Coronary artery (tissue), 2 donors: ENCODE data around the gene ZNF582.
"Not testable (repeated sequence)": the region's sequence is repeated elsewhere in the genome, so short reads cannot be mapped to it uniquely, and the experiment has no call there.

Experiments
- DNase-seq: peaks from one replicate; pipeline ENCODE4 v3.0.0-alpha.2; 2017; ENCODE audit warnings: low spot score
- H3K27ac ChIP-seq, 2 donors: fragments of 200-600 bp; sonication (generic); one replicate each; pipeline ENCODE4 v1.5.1; 2016 to 2019
- H3K4me3 ChIP-seq: fragments of 200-600 bp; sonication (generic); 2 replicates; pipeline ENCODE4 v1.5.1; 2016; ENCODE audit warnings: mild to moderate bottlenecking, moderate library complexity
- TF ChIP-seq, protein P1 (sequence below): fragments of 200-600 bp; sonication (generic); IDR thresholded peaks from one replicate; pipeline ENCODE4 v1.5.1; 2019; ENCODE audit warnings: antibody characterized with exemption

The ZNF582 gene

DNA sequence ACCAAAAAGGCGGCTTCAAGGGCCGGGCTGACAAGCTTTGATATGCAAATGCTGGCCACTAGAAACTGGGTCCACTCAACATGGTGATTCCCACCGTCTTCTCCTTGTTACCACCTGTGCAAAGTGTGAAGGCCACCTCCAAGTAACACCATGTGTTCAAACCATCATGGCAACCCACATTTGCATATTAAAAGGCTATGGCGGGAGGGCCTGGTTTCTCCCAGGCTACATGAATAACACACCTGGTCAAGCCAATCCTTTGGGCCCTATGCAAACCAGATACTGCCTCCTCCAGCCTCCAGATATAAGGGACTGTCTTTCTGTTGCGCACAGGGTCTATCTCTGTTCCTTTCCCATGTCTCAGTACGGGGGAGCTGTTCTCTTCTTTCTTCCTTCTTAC is 42.1 kb downstream of the ZNF582 start:
- no peak for DNase-seq
- Histone ChIP-seq H3K4me3 (no peak overlapping the region), H3K27ac (no peak overlapping the region)
- TF ChIP-seq, protein P1, sequence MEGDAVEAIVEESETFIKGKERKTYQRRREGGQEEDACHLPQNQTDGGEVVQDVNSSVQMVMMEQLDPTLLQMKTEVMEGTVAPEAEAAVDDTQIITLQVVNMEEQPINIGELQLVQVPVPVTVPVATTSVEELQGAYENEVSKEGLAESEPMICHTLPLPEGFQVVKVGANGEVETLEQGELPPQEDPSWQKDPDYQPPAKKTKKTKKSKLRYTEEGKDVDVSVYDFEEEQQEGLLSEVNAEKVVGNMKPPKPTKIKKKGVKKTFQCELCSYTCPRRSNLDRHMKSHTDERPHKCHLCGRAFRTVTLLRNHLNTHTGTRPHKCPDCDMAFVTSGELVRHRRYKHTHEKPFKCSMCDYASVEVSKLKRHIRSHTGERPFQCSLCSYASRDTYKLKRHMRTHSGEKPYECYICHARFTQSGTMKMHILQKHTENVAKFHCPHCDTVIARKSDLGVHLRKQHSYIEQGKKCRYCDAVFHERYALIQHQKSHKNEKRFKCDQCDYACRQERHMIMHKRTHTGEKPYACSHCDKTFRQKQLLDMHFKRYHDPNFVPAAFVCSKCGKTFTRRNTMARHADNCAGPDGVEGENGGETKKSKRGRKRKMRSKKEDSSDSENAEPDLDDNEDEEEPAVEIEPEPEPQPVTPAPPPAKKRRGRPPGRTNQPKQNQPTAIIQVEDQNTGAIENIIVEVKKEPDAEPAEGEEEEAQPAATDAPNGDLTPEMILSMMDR: no peak

DNA sequence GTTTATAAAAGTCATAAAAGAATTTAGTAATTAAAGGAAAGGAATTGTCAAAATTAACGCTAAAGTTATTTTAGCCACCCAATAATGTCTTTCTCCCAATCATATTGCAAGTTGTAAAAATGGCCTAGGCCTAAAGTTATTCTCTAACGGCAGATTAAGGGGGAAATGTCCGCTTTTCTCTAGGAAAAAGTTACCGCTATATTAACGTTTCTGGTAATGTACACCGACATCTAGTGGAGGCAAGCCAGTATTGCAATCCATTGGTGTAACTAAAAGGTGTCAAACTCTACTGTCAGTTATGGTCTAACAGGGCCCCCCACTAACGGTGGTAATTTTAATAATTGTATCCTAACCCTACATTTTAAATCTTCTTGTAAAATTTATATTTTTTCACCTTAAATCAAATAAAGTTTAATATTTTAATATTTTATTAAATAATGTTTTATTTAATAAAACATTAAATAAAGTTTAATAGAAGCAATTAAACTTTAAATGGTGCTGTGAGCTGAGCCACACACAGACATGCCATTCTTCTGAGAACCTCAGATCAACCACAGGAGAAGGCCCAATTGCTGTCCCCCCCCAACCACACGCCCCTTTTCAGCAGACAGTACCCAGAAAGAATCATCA is 42.8 kb downstream of the ZNF582 start:
- TF ChIP-seq, protein P1: peak; percentile 45
- Histone ChIP-seq H3K27ac (no peak overlapping the region), H3K4me3 (no peak overlapping the region)
- DNase-seq: no peak

DNA sequence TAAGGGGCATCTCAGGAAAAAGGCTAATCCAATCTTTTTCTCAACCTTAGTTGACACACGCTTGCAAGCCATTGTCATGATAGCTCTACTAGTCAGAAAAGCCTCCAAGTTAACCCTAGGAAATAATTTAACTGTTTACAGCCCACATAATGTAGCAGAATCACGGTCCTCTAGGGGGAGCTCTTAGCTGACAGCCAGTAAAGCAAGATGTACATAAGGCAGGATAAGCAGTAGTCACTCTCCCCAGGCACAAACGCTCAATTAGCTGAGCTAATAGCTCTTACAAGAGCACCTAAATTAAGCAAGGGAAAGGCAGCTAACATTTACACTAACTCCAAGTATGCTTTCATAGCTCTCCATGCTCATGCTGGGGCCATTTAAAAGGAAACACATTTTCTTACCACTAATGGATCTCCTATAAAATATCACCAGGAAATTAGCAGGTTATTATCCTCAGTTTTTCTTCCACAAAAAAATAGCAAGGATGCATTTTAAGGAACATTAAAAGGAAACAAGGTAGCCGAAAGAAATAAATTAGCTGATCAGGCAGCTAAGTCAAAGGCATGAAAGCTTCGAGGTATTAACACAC is 45.0 kb downstream of the ZNF582 start:
- Histone ChIP-seq H3K4me3 (no peak overlapping the region), H3K27ac (no peak overlapping the region)
- DNase-seq: no peak
- TF ChIP-seq, protein P1: no peak

DNA sequence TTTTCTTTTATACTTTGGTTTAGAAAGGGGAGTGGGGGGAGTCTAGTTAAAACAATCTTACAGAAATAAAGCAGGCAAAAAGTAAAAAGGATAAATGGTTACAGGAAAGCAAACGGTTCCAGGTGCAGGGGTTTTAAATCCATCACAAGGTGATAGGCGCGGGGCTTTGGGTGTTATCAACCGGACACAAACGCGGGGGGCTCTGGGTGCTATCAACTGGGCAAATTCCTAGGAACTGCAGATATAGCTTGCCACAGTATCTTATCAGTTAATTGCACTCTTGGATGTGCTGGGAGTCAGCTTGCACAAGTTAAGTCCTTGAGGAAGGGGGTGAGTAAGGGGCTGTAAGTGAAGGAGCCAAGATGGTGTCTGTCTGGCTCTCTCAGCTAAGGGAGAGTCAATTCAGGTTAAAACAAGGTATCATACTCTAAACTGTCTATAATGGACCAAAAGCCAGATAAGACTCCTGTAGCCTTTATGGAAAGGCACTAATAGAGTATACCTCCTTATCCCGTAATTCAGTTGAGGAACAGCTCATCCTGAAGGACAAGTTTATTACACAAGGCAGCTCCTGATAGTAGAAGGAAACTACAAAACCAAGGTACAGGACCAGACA is 46.1 kb downstream of the ZNF582 start:
- Histone ChIP-seq H3K27ac (no peak overlapping the region), H3K4me3 (no peak overlapping the region)
- TF ChIP-seq, protein P1: no peak
- no peak for DNase-seq

DNA sequence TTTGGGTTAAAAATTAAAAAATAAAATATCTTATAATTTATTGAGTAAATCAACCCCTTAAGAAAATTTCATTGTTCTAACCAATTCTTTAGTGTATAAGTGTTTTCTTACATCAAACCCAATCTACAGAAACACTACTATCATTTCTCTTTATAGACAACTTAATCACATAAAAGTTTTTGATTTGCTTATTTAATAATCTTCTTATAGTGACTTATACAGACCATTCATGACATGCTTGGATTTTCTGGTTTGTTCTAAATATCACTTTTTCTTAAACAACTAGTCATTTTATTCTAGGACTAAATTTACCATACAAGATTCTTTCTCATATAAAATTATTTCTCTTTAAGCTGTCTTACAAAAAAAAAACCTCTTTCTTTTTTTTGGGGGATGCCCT is 51.4 kb downstream of the ZNF582 start:
- Histone ChIP-seq H3K4me3 (no peak overlapping the region), H3K27ac (no peak overlapping the region)
- DNase-seq: no peak
- TF ChIP-seq, protein P1: no peak

DNA sequence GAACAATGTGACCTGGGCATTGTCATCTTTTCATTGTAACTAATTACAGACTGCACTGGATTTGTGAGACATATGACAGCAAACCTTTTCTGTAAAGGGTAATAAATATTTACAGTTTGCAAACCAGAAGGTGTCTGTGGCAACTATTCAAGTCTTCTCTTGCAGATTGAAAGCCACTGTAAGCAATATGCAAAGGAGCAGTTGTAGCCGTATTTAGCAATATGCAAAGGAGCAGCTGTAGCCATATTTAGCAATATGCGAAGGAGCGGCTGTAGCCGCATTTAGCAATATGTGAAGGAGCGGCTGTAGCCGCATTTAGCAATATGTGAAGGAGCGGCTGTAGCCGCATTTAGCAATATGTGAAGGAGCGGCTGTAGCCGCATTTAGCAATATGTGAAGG is 54.3 kb downstream of the ZNF582 start:
- not testable (repeated sequence) for DNase-seq, H3K27ac ChIP-seq, H3K4me3 ChIP-seq

DNA sequence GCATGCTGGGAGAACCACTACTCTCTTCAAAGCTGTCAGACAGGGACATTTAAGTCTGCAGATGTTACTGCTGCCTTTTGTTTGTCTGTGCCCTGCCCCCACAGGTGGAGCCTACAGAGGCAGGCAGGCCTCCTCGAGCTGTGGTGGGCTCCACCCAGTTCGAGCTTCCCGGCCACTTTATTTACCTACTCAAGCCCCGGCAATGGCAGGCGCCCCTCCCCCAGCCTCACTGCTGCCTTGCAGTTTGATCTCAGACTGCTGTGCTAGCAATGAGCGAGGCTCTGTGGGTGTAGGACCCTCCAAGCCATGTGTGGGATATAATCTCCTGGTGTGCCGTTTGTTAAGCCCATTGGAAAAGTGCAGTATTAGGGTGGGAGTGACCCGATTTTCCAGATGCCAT is 56.3 kb downstream of the ZNF582 start:
- H3K27ac ChIP-seq, H3K4me3 ChIP-seq, DNase-seq: not testable (repeated sequence)

DNA sequence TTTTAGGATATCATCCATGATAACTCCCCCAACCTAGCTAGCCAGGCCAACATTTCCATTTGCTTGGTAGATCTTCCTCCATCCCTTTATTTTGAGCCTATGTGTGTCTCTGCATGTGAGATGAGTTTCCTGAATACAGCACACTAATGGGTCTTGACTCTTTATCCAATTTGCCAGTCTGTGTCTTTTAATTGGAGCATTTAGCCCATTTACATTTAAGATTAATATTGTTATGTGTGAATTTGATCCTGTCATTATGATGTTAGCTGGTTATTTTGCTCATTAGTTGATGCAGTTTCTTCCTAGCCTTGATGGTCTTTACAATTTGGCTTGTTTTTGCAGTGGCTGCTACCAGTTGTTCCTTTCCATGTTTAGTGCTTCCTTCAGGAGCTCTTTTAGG is 58.0 kb downstream of the ZNF582 start:
- not testable (repeated sequence) for DNase-seq, H3K27ac ChIP-seq, H3K4me3 ChIP-seq
